Cerebellar nuclear complex (tissue), 1 donor: ENCODE measurements around the gene IDH1.
"Not testable (repeated sequence)": the region's sequence is repeated elsewhere in the genome, so short reads cannot be mapped to it uniquely, and the experiment has no call there.

Experiments
- DNase-seq, 2 experiments: peaks; one replicate each; lab custom pipeline; 2025; lab: John Stamatoyannopoulos, UW

The IDH1 gene

DNA sequence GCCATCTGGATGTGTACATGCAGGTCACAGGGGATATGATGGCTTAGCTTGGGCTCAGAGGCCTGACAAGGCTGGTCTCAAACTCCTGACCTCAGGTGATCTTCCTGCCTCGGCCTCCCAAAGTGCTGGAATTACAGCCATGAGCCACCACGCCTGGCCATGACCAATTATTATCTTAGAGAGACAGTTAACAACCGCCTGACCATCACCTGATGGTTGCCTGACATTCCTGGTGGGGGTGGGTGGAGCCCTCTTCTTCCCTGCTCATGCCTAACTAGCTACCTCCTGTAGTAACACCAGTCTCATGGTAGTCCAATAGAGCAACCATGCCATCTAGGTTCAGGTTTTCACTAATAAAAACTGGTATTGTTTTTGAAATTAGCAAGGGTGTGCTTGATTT is 33.0 kb downstream of the IDH1 start:
- not testable (repeated sequence) for DNase-seq

GRCh38 chr2:208210688-208211451 is 44.0 kb downstream of the IDH1 start:
- no peak for DNase-seq

- DNase-seq, result no peak
Measured at GRCh38 chr2:208208335-208209085, 46.4 kb downstream of the IDH1 start.

DNA sequence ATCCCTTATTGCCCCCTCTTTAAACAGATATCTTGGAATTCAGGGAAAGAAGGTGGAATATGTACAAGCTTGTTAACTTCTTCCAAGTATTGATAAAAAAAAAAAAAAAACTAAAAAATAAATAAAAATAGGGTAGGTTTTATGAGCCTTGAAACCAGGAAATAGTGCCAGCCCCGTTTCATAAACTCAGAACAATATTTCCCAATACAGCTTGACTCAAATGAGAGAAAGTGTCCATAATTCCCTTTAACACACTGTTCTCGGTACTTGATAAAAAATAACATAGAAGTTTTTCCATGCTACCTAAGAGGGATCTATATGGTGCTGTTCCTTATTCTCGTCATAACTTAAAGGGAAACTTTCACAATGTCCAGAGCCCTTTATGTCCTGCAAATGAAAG is 47.1 kb downstream of the IDH1 start:
- no peak for DNase-seq

DNA sequence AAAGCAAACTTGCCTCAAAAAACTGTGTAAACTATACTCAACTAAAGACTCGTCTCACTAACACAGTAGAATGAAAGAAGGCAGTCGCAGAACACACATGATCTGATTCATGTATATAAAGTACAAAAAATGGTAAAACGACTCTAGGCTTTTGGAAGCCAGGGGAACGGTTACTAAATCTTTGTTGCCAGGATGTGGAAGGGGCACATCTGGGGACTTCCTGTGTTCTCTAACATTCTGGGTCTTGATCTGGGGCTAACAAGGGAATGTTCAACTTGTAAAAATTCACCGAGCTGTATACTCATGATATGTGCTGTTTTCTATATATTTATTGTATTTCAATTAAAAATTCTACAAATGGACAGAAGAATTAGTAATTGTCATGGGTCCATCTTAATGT is 50.7 kb downstream of the IDH1 start:
- no peak for DNase-seq

GRCh38 chr2:208195531-208195930 is 59.3 kb downstream of the IDH1 start:
- DNase-seq, result no peak

DNA sequence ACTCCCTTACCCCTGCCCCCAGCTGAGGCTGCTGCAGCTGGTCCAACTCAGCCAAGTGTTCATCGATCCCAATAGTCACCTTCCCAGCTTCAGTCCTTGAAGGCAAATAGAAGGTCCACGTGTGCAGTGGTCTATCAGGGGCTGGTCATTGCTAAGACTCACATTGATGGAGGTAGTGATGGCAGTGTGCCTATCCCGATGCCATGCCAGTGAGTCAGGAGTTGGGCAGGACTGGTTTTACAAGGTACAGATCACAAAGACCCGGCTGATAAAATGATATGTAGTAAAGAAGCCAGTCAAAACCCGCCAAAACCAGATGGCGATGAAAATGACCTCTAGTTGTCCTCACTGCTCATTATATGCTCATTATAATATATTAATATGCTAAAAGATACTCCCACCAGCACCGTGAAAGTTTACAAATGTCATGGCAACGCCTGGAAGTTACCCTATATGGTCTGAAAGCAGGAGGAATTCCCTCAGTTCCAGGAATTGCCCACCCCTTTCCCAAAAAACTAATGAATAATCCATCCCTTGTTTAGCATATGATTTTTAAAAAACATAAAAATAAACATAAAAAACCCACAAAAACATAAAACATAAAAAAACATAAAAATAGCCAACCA is 62.1 kb downstream of the IDH1 start:
- no peak for DNase-seq

DNA sequence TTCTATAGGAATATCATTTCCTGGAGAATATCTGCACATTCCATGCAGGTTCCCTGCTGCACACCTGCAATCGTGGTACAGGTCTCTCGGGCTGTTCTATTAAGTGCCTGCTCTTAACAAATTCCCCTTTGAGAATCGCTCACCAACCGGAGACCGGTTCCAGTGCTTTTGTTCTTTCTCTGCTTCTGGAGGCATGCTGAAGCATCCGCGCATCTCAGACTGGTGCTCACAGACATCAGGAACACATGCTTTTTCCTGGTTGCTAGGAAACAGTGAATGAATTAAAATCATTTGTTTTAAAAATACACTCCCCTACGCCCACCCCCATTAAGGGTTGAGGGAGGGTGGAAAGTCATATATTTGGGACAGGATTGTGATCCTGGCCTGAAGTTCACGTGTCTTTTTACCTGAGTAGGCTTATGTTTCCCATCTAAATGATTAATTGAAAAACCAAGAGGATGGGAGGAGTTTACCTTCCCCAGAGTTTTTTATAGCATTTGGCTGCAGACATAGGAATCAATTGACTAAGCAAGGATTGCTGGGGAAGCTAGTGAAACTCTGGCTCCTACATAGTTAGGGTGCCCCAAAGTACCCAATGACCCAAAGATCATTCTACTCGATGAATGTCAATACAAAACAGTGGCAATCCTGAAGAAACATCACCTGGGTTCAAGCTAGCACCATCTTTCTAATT is 64.9 kb downstream of the IDH1 start, which contains the start of gene C2orf80:
TSS of gene C2orf80 (minus strand) at position 221 of the 694 bp plus-strand sequence. CDS start 3,044 bp downstream, outside the sequence.
- no peak for DNase-seq

DNA sequence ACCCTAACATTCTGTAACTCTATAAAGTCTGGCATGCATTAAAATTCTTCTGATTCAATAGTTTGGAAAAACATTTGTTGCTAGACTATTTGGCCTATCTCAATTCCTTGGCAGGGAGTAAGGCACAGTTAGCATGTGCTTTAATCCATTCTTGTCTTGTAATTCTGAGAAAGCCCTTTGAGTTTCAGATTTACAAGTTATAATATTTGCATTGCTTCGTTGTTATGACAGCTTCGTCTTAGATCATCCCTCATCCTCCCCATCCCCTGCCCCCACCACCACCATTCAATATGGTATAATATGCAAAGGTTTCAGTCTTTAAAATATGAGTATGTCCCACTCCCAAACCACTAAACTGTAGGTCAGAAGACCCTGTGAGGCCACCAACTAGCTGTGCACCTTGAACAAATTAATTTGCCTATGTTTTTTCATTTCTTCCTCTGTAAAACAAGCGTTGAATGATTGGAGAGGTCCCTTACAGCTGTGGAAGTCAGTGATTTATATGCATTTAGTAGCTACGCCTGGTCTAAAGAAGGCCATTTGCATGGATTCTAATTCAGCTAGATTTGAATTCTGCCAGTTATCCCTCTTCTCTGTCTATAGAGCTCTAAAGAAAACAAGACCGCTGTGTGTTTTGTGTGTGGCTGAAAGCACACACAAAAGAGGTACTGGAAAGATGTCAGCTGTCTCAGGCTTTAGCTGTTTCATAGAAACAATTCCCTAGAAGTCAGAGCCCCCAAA is 65.6 kb downstream of the IDH1 start:
- no peak for DNase-seq

DNA sequence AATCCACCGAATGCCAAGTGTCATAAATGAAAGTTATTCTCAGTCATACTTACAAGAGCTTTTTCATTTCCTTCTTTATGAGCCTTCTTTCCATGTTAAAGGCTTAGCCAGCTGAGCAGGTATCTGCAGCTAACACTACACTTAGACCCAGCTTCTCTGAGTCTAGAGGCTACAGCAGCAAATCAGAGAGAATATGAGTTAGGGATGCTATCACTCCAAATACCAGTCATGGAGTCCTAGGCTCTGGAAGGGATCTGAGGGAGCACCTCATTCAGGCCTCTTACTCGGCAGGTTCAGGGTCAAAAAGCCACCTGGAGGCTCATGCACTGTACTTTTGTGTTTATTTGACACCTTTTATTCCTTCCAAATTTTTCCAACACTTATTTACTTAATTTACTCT is 68.0 kb downstream of the IDH1 start:
- DNase-seq, result no peak

DNA sequence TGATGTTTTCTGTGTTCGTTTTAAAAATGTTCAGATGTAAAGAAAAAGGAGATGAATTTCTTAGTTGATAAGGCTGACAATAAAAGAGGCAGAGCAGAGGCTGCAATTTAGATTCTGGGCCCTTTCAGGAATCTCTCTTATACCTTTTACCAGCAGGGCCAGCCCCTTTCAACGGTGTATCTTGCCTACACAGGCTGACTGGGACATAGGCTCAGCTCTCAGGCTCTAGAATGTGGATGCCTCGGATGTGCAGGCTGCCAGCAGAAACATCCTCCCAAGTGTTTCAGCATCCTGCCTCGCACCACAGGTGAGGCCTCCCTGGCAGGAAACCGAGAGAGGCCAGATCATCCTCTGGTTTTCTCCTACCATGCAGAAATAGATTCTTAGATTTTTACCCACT is 68.4 kb downstream of the IDH1 start:
- no peak for DNase-seq
